GM18951 (cell line): ENCODE measurements around the gene CEMIP2.

Experiments
- POLR2A ChIP-seq: IDR thresholded peaks from 4 replicates; pipeline ENCODE4 v1.6.1; 2011; ENCODE audit warnings: mild to moderate bottlenecking; ENCODE audit not compliant: insufficient read length, insufficient read depth; ENCODE audit errors: extremely low read depth
- in situ Hi-C: fragments of 300-500 bp; cut with MboI; formaldehyde crosslinking; loops from one replicate; pipeline ENCODE4 v1.12.0; 2022; ENCODE audit warnings: low sequenced_read_pairs, mixed read lengths, inconsistent platforms; ENCODE audit not compliant: unreplicated experiment

The CEMIP2 gene

GRCh38 chr9:71755230-71755629 is 13.1 kb downstream of the CEMIP2 start:
- in situ Hi-C loops = loop anchor here (25.0 kb wide), 1 partner anchor 468 kb away; no protein-coding TSS in a partner anchor
- no peak for TF ChIP-seq POLR2A

GRCh38 chr9:71754151-71754550 is 14.2 kb downstream of the CEMIP2 start:
- TF ChIP-seq POLR2A = no peak
- in situ Hi-C loops = loop anchor here (25.0 kb wide), 1 partner anchor 467 kb away; no protein-coding TSS in a partner anchor

GRCh38 chr9:71752928-71753327 is 15.4 kb downstream of the CEMIP2 start:
- in situ Hi-C loops = loop anchor here (25.0 kb wide), 1 partner anchor 466 kb away; no protein-coding TSS in a partner anchor
- TF ChIP-seq POLR2A = no peak

- in situ Hi-C loops = loop anchor here (25.0 kb wide), 1 partner anchor 465 kb away; no protein-coding TSS in a partner anchor
- TF ChIP-seq POLR2A = no peak
Observed at GRCh38 chr9:71752352-71752751, 16.0 kb downstream of the CEMIP2 start.

- TF ChIP-seq POLR2A = no peak
- in situ Hi-C loops = no loop called here
Observed at GRCh38 chr9:71748280-71748743, 20.0 kb downstream of the CEMIP2 start.

- in situ Hi-C loops = no loop called here
- TF ChIP-seq POLR2A = no peak
Observed at GRCh38 chr9:71747576-71747975, 20.7 kb downstream of the CEMIP2 start.

GRCh38 chr9:71746758-71747125 is 21.6 kb downstream of the CEMIP2 start:
- in situ Hi-C loops = no loop called here
- no peak for TF ChIP-seq POLR2A

GRCh38 chr9:71746023-71746757 is 22.1 kb downstream of the CEMIP2 start:
- in situ Hi-C loops = no loop called here
- no peak for TF ChIP-seq POLR2A

- no peak for TF ChIP-seq POLR2A
- in situ Hi-C loops = no loop called here
Observed at GRCh38 chr9:71744754-71745521, 23.4 kb downstream of the CEMIP2 start.

- TF ChIP-seq POLR2A = no peak
- in situ Hi-C loops = no loop called here
Observed at GRCh38 chr9:71743882-71744281, 24.4 kb downstream of the CEMIP2 start.

- TF ChIP-seq POLR2A = no peak
- in situ Hi-C loops = no loop called here
Observed at GRCh38 chr9:71743217-71743705, 25.1 kb downstream of the CEMIP2 start.

- no peak for TF ChIP-seq POLR2A
- in situ Hi-C loops = no loop called here
Observed at GRCh38 chr9:71742703-71743102, 25.6 kb downstream of the CEMIP2 start.

GRCh38 chr9:71741926-71742648 is 26.2 kb downstream of the CEMIP2 start:
- in situ Hi-C loops = no loop called here
- no peak for TF ChIP-seq POLR2A
